Endothelial cell (in vitro differentiated cells): ENCODE results near the gene MCTP1. TPM values are rescaled to one million over a fixed set of nuclear protein-coding genes. Genes with fewer than 3 reads are reported as not detected.

Experiments used
- DNase-seq: peaks from one replicate; pipeline ENCODE4 v3.0.0; 2021; ENCODE audit warnings: low spot score
- H3K27ac Mint-ChIP-seq: one replicate; pipeline ENCODE4 v1.8.0; 2021; ENCODE audit warnings: mixed read lengths, inconsistent platforms; ENCODE audit not compliant: unreplicated experiment
- H3K27me3 Mint-ChIP-seq: one replicate; pipeline ENCODE4 v1.8.0; 2021; ENCODE audit warnings: mild to moderate bottlenecking, moderate library complexity, mixed read lengths, inconsistent platforms; ENCODE audit not compliant: unreplicated experiment
- H3K36me3 Mint-ChIP-seq: one replicate; pipeline ENCODE4 v1.8.0; 2021; ENCODE audit warnings: mild to moderate bottlenecking, low read depth, mixed read lengths, inconsistent platforms; ENCODE audit not compliant: unreplicated experiment
- H3K4me1 Mint-ChIP-seq: one replicate; pipeline ENCODE4 v1.8.0; 2021; ENCODE audit warnings: mild to moderate bottlenecking, mixed read lengths, inconsistent platforms; ENCODE audit not compliant: unreplicated experiment
- H3K4me3 Mint-ChIP-seq: one replicate; pipeline ENCODE4 v1.8.0; 2021; ENCODE audit warnings: mild to moderate bottlenecking, mixed read lengths, inconsistent platforms; ENCODE audit not compliant: unreplicated experiment
- H3K9me3 Mint-ChIP-seq: one replicate; pipeline ENCODE4 v1.8.0; 2021; ENCODE audit warnings: mixed read lengths, inconsistent platforms; ENCODE audit not compliant: unreplicated experiment
- CTCF ChIP-seq: fragments of 200-600 bp; sonication (generic); IDR thresholded peaks from one replicate; pipeline ENCODE4 v1.5.0; 2021; ENCODE audit warnings: antibody characterized with exemption; ENCODE audit not compliant: unreplicated experiment
- total RNA-seq: library from RNA; stranded (reverse); fragmentation: NEBNext Ultra II Directional; extraction: Animal tissue kit (Norgen Biotek cat#: 25700); gene quantifications from one replicate; pipeline ENCODE4 v1.2.1, GENCODE V29; 2021; ENCODE audit not compliant: unreplicated experiment

Gene MCTP1
- total RNA-seq, 1 donor from 2014 or later, result 2.2 TPM

GRCh38 chr5:95229646-95230045 is 55.2 kb downstream of the MCTP1 start:
- Mint-ChIP-seq H3K4me1 (no peaks in the 10 kb centered on the region), H3K27me3 (no peaks in the 10 kb centered on the region), H3K36me3 (no peaks in the 10 kb centered on the region), H3K4me3 (no peak overlapping the region), H3K9me3 (no peaks in the 10 kb centered on the region), H3K27ac (no peak overlapping the region)
- no peak for DNase-seq
- no peak for TF ChIP-seq CTCF

GRCh38 chr5:95224701-95225459 is 60.0 kb downstream of the MCTP1 start:
- no peaks in the 10 kb centered on the region for H3K27me3 Mint-ChIP-seq
- peaks cover 5% of the 10 kb centered on the region for H3K4me1 Mint-ChIP-seq
- H3K36me3 Mint-ChIP-seq, result no peaks in the 10 kb centered on the region
- TF ChIP-seq CTCF, result no peak
- no peak overlapping the region for H3K27ac Mint-ChIP-seq
- no peak overlapping the region for H3K4me3 Mint-ChIP-seq
- H3K9me3 Mint-ChIP-seq, result no peaks in the 10 kb centered on the region
- DNase-seq, result no peak

- Mint-ChIP-seq H3K9me3 (no peaks in the 10 kb centered on the region), H3K4me1 (peaks cover 5% of the 10 kb centered on the region), H3K36me3 (no peaks in the 10 kb centered on the region), H3K27ac (peak overlapping the region; percentile 81), H3K27me3 (no peaks in the 10 kb centered on the region), H3K4me3 (no peak overlapping the region)
- no peak for TF ChIP-seq CTCF
- DNase-seq, result no peak
Measured at GRCh38 chr5:95223566-95224258, 61.2 kb downstream of the MCTP1 start.

GRCh38 chr5:95222836-95223235 is 62.1 kb downstream of the MCTP1 start:
- no peaks in the 10 kb centered on the region for H3K27me3 Mint-ChIP-seq
- no peak for TF ChIP-seq CTCF
- no peak for DNase-seq

GRCh38 chr5:95221234-95221633 is 63.7 kb downstream of the MCTP1 start:
- no peaks in the 10 kb centered on the region for H3K36me3 Mint-ChIP-seq
- H3K27me3 Mint-ChIP-seq, result no peaks in the 10 kb centered on the region
- H3K27ac Mint-ChIP-seq, result no peak overlapping the region
- no peak overlapping the region for H3K4me3 Mint-ChIP-seq
- no peak for TF ChIP-seq CTCF
- H3K4me1 Mint-ChIP-seq, result peaks cover 5% of the 10 kb centered on the region
- no peaks in the 10 kb centered on the region for H3K9me3 Mint-ChIP-seq
- DNase-seq, result no peak

More at GRCh38 chr5:95222836-95223235, 62.1 kb downstream of the MCTP1 start:
- Mint-ChIP-seq H3K4me3 (no peak overlapping the region), H3K4me1 (peaks cover 5% of the 10 kb centered on the region), H3K36me3 (no peaks in the 10 kb centered on the region), H3K27ac (no peak overlapping the region), H3K9me3 (no peaks in the 10 kb centered on the region)
